Endothelial cell of umbilical vein (primary cell): Measurements from ENCODE around the gene MPG. TPM values are rescaled to one million over a fixed set of nuclear protein-coding genes. Genes with fewer than 3 reads are reported as not detected.

Experiments
- BruUV-seq: library from RNA; stranded (reverse); fragments of 400-500 nt; replicated peaks from 2 replicates; lab custom pipeline; 2021; lab: Mats Ljungman, UMichigan
- CTCF ChIA-PET: fragments of 300-600, 350-600 bp; sonication (Branson Sonifier 250); formaldehyde crosslinking; loops from one replicate; lab custom pipeline; 2021; ENCODE audit warnings: antibody characterized with exemption, inconsistent platforms; lab: Charles Lee
- POLR2A ChIA-PET: fragments of 300-600, 350-600 bp; sonication (Branson Sonifier 250); formaldehyde crosslinking; loops from one replicate; lab custom pipeline; 2021; ENCODE audit warnings: antibody characterized with exemption, inconsistent platforms; lab: Charles Lee
- DNase-seq: peaks from one replicate; pipeline ENCODE4 v3.0.0-alpha.2; 2011; ENCODE audit warnings: low read depth, low spot score
- FAIRE-seq: peaks from 2 replicates; lab custom pipeline; 2011; peaks lifted over from hg19 to GRCh38; lab: Jason Lieb, UNC
- H2AFZ ChIP-seq: 2 replicates; pipeline ENCODE4 v1.6.0; 2012; ENCODE audit warnings: low read depth, low read length, control low read depth, inconsistent platforms
- H3K27ac ChIP-seq: 2 replicates; pipeline ENCODE4 v1.5.1; 2011; ENCODE audit warnings: low read depth, mild to moderate bottlenecking, control low read depth, low read length, moderate library complexity; ENCODE audit not compliant: insufficient read depth
- H3K27me3 ChIP-seq, 2 experiments: 2 replicates each; pipeline versions ENCODE4 v1.6.0 to v1.6.1; 2011; ENCODE audit warnings: low read length in 2 of 2, mixed read lengths in 1 of 2; ENCODE audit not compliant: control insufficient read depth in 2 of 2, insufficient read depth in 2 of 2
- H3K36me3 ChIP-seq, 2 experiments: 2 replicates in 1 of 2; 3 replicates in 1 of 2; pipeline ENCODE4 v1.5.1; 2011; ENCODE audit warnings: low read length in 2 of 2, mild to moderate bottlenecking in 1 of 2, moderate library complexity in 1 of 2; ENCODE audit not compliant: control insufficient read depth in 2 of 2, insufficient read depth in 2 of 2; ENCODE audit errors: extremely low read depth in 1 of 2
- H3K4me1 ChIP-seq: 3 replicates; pipeline ENCODE4 v1.5.1; 2011; ENCODE audit warnings: mild to moderate bottlenecking, low read length; ENCODE audit not compliant: control insufficient read depth, insufficient read depth; ENCODE audit errors: extremely low read depth
- H3K4me2 ChIP-seq: 2 replicates; pipeline ENCODE4 v1.6.1; 2011; ENCODE audit warnings: low read length, control low read depth, mixed read lengths; ENCODE audit not compliant: insufficient read depth
- H3K4me3 ChIP-seq, 3 experiments: fragments of 200-600 bp in 1 of 3; sonication (generic), shearing (Covaris generic) in 1 of 3; replicated peaks in 1 of 3; 2 replicates each; pipeline ENCODE4 v1.5.1; 2011 to 2016; ENCODE audit warnings: control low read depth in 3 of 3, low read length in 3 of 3, mild to moderate bottlenecking in 2 of 3, inconsistent platforms in 1 of 3, low read depth in 1 of 3, moderate library complexity in 1 of 3; ENCODE audit not compliant: insufficient read depth in 1 of 3
- H3K79me2 ChIP-seq: 2 replicates; pipeline ENCODE4 v1.6.0; 2012; ENCODE audit warnings: low read length, inconsistent platforms; ENCODE audit not compliant: control insufficient read depth, insufficient read depth
- H3K9ac ChIP-seq: replicated peaks from 2 replicates; pipeline ENCODE3; 2011; ENCODE audit warnings: low read length, control low read depth; ENCODE audit not compliant: insufficient read depth; ENCODE audit errors: extremely low read depth
- H3K9me1 ChIP-seq: replicated peaks from 3 replicates; pipeline ENCODE4 v1.6.0; 2011; ENCODE audit warnings: mild to moderate bottlenecking, low read length; ENCODE audit not compliant: control insufficient read depth, insufficient read depth; ENCODE audit errors: extremely low read depth
- H3K9me3 ChIP-seq: replicated peaks from 2 replicates; pipeline ENCODE4 v1.5.1; 2012; ENCODE audit warnings: low read length, inconsistent platforms; ENCODE audit not compliant: control insufficient read depth, insufficient read depth
- H4K20me1 ChIP-seq: replicated peaks from 2 replicates; pipeline ENCODE3; 2011; ENCODE audit warnings: mild to moderate bottlenecking, low read length; ENCODE audit not compliant: control insufficient read depth, insufficient read depth; ENCODE audit errors: extremely low read depth
- FOS ChIP-seq: IDR thresholded peaks from 2 replicates; pipeline ENCODE4 v1.6.1; 2011; ENCODE audit warnings: mild to moderate bottlenecking, low read length, moderate library complexity, borderline replicate concordance; ENCODE audit not compliant: insufficient read depth
- MYC ChIP-seq: IDR thresholded peaks from one replicate; pipeline ENCODE4 v1.6.1; 2011; ENCODE audit warnings: mild to moderate bottlenecking, low read depth, low read length
- POLR2A ChIP-seq: IDR thresholded peaks from 2 replicates; pipeline ENCODE4 v1.6.1; 2012; ENCODE audit warnings: low read depth, mild to moderate bottlenecking, control low read depth, low read length
- dilution Hi-C: fragments of 300-500 bp; cut with MboI; formaldehyde crosslinking; loops from one replicate; pipeline ENCODE4 v1.15.0; 2019; ENCODE audit warnings: low sequenced_read_pairs; ENCODE audit not compliant: extremely low pct_ligation_motif_present
- intact Hi-C: fragments of 100-400 bp; cut with micrococcal nuclease; formaldehyde crosslinking; loops from one replicate; pipeline ENCODE4 v1.10.0; 2022
- polyA plus RNA-seq, 4 experiments: library from polyadenylated mRNA; depleted of rRNA in 3 of 4; stranded (reverse) in 3 of 4; unstranded in 1 of 4; fragments of >200 nt; gene quantifications; 2 replicates each; pipeline versions ENCODE4 v1.2.1 to v1.2.3, GENCODE V29; 2011 to 2012; ENCODE audit warnings: missing spikeins in 1 of 4
- total RNA-seq: library from RNA; stranded (reverse); gene quantifications from 2 replicates; pipeline ENCODE4 v1.2.3, GENCODE V29; 2021
- TF ChIP-seq, protein P1 (sequence below), 2 donors: IDR thresholded peaks; 1 replicate in 1 of 2; 2 replicates in 1 of 2; pipeline ENCODE4 v1.5.1; 2011; ENCODE audit warnings: low read length in 2 of 2, mild to moderate bottlenecking in 2 of 2, moderate library complexity in 2 of 2, control low read depth in 1 of 2, inconsistent platforms in 1 of 2, low read depth in 1 of 2; ENCODE audit not compliant: insufficient read depth in 1 of 2; ENCODE audit errors: extremely low read depth in 1 of 2
- TF ChIP-seq, protein P2 (sequence below): IDR thresholded peaks from 2 replicates; pipeline ENCODE4 v1.6.1; 2011; ENCODE audit not compliant: insufficient read depth, insufficient read length

The MPG gene
- total and polyA plus RNA-seq, 2 donors (not counting 3 experiments of a cell fraction or from before 2014, with no cell fraction given) = 70.5 to 140 TPM

DNA sequence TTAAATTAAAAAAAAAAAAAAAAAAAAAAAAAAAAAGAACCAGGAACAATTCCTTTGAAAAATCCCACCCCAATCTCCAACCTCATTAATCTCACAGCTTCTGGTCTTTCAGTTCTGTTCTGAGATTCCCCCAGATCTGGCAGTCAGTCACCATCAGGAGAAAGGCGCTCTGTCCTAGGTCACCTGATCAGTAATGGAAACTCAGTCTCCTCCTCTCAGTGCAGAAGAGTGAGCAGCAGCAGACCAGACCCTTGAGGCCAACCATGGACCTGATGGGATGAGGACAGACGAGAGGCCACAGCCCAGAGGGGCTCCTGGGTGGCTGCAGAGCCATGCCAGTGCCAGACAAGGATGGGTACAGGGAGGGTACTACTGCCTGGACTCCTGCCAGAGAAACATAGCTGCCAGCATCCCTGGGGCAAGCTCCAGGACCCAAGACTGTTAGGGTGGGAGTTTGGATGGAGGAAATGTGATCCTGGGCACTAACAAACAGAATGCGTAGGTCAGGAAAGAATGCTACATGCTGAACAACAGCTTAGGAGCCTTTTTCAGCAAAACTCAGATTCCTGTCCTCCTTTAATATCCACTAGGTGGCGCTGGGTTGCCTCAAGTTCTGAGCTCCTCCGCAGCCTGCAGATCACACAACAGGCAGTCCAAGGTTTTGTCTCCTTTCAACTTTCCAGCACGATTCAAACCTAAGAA lies 28.7 kb downstream of the MPG start:
- intact Hi-C loops = loop anchor here (1.0 kb wide), 2 partner anchors 75 to 256 kb away; no protein-coding TSS in a partner anchor
- Histone ChIP-seq H3K9me3 (no peaks in the 10 kb centered on the region), H3K36me3 (peaks cover 0 to 3% of the 10 kb centered on the region in 2 experiments), H3K27me3 (no peaks in the 10 kb centered on the region), H3K9ac (no peak overlapping the region), H3K27ac (no peak overlapping the region), H2AFZ (no peak overlapping the region), H3K4me2 (no peak overlapping the region), H3K4me3 (no peak overlapping the region), H4K20me1 (no peaks in the 10 kb centered on the region), H3K79me2 (no peaks in the 10 kb centered on the region), H3K9me1 (no peaks in the 10 kb centered on the region), H3K4me1 (peaks cover 5% of the 10 kb centered on the region)
- dilution Hi-C loops = no loop called here
- FAIRE-seq = peak; percentile 99
- TF ChIP-seq MYC = no peak
- TF ChIP-seq, protein P1, sequence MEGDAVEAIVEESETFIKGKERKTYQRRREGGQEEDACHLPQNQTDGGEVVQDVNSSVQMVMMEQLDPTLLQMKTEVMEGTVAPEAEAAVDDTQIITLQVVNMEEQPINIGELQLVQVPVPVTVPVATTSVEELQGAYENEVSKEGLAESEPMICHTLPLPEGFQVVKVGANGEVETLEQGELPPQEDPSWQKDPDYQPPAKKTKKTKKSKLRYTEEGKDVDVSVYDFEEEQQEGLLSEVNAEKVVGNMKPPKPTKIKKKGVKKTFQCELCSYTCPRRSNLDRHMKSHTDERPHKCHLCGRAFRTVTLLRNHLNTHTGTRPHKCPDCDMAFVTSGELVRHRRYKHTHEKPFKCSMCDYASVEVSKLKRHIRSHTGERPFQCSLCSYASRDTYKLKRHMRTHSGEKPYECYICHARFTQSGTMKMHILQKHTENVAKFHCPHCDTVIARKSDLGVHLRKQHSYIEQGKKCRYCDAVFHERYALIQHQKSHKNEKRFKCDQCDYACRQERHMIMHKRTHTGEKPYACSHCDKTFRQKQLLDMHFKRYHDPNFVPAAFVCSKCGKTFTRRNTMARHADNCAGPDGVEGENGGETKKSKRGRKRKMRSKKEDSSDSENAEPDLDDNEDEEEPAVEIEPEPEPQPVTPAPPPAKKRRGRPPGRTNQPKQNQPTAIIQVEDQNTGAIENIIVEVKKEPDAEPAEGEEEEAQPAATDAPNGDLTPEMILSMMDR (IDR thresholded peaks at IDR 0.05; ENCODE audit: extremely low read depth in 1 of 2, insufficient read depth in 1 of 2, low read depth in 1 of 2, low read length in 2 of 2) = peak; percentile 74 to 83
- no peak for TF ChIP-seq POLR2A
- TF ChIP-seq, protein P2, sequence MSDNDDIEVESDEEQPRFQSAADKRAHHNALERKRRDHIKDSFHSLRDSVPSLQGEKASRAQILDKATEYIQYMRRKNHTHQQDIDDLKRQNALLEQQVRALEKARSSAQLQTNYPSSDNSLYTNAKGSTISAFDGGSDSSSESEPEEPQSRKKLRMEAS = no peak
- no peak for TF ChIP-seq FOS
- BruUV-seq = no TSS peak
- CTCF ChIA-PET = interaction anchor here (0.5 to 6.0 kb wide), 49 partner anchors 9 to 318 kb away, joined by 3 to 130 read pairs (median 5); partner anchors contain the start of genes HBQ1, NPRL3, POLR3K and RAB11FIP3
- POLR2A ChIA-PET = interaction anchor here (0.8 kb wide), 1 partner anchor 74 kb away, joined by 3 read pairs; the partner anchor contains the start of gene HBQ1
- DNase-seq = peak; percentile 71
